Adipocyte (in vitro differentiated cells): ENCODE measurements around the gene IL4R.
A peak's percentile ranks its signal among the peaks of the same experiment; 100 is the strongest.

Source experiments
- DNase-seq: peaks from one replicate; pipeline ENCODE4 v3.0.0-alpha.2; 2015; ENCODE audit warnings: low read depth
- H3K27me3 ChIP-seq: replicated peaks from 2 replicates; pipeline ENCODE4 v1.7.0; 2013; ENCODE audit warnings: mild to moderate bottlenecking, low read length, moderate library complexity; ENCODE audit not compliant: control insufficient read depth, insufficient read depth
- H3K36me3 ChIP-seq: 2 replicates; pipeline ENCODE4 v1.7.0; 2013; ENCODE audit warnings: low read length, mild to moderate bottlenecking, moderate library complexity; ENCODE audit not compliant: control insufficient read depth, insufficient read depth, severe bottlenecking
- H3K4me1 ChIP-seq: 2 replicates; pipeline ENCODE4 v1.7.0; 2013; ENCODE audit warnings: mild to moderate bottlenecking, low read length, moderate library complexity; ENCODE audit not compliant: control insufficient read depth, insufficient read depth
- H3K4me3 ChIP-seq: 2 replicates; pipeline ENCODE4 v1.7.0; 2013; ENCODE audit warnings: mild to moderate bottlenecking, low read length, moderate library complexity
- H3K9ac ChIP-seq: 2 replicates; pipeline ENCODE4 v1.7.0; 2013; ENCODE audit warnings: mild to moderate bottlenecking, low read length, moderate library complexity
- H3K9me3 ChIP-seq: 2 replicates; pipeline ENCODE4 v1.7.0; 2013; ENCODE audit warnings: mild to moderate bottlenecking, low read length, moderate library complexity; ENCODE audit not compliant: control insufficient read depth

The IL4R gene

GRCh38 chr16:27364493-27365141 is 50.8 kb downstream of the IL4R start:
- Histone ChIP-seq H3K27me3 (no peaks in the 10 kb centered on the region), H3K4me1 (peaks cover 7% of the 10 kb centered on the region), H3K4me3 (no peak overlapping the region), H3K9me3 (peaks cover under 1% of the 10 kb centered on the region), H3K36me3 (peaks cover 23% of the 10 kb centered on the region), H3K9ac (no peak overlapping the region)
- no peak for DNase-seq

DNA sequence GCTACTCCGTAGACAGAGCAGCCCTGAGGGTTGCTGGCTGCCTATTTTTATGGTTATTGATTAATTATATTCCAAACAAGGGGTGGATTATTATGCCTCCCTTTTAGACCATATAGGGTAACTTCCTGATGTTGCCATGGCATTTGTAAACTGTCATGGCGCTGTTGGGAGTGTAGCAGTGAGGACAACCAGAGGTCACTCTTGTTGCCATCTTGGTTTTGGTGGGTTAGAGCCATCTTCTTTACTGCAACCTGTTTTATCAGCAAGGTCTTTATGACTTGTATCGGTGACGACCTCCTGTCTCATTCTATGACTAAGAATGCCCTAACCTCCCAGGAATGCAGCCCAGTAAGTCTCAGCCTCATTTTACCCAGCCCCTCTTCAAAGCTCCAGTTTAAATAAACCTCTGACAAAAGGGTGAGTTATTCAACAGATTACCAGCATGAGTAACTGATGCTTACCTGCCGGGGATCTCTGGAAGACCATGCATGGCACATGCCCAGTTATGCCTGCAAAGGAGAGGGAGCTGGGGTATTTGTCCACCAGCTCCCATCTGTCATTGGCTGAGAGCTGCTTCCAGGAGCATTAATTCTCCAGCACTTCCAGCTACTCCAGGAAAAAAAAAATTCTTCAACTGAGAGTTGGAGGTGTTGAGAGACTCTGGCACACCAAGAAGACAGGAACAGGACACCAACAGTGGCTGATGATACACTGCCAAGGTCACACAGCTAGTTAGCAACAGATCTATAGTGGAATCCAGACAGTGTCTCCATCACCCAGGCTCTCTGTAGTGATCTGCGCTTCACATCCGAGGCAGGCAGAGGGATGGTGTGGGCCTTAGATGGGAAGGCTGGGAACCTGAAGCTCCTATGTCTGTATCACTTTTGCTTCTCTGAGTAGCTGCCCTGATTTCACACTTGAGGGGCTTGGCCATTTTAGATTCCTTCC is 51.6 kb downstream of the IL4R start:
- H3K4me3 ChIP-seq, result no peak overlapping the region
- H3K36me3 ChIP-seq, result peaks cover 22% of the 10 kb centered on the region
- no peak for DNase-seq
- no peaks in the 10 kb centered on the region for H3K27me3 ChIP-seq
- H3K9me3 ChIP-seq, result peaks cover 5% of the 10 kb centered on the region
- H3K4me1 ChIP-seq, result peaks cover 7% of the 10 kb centered on the region
- H3K9ac ChIP-seq, result no peak overlapping the region

DNA sequence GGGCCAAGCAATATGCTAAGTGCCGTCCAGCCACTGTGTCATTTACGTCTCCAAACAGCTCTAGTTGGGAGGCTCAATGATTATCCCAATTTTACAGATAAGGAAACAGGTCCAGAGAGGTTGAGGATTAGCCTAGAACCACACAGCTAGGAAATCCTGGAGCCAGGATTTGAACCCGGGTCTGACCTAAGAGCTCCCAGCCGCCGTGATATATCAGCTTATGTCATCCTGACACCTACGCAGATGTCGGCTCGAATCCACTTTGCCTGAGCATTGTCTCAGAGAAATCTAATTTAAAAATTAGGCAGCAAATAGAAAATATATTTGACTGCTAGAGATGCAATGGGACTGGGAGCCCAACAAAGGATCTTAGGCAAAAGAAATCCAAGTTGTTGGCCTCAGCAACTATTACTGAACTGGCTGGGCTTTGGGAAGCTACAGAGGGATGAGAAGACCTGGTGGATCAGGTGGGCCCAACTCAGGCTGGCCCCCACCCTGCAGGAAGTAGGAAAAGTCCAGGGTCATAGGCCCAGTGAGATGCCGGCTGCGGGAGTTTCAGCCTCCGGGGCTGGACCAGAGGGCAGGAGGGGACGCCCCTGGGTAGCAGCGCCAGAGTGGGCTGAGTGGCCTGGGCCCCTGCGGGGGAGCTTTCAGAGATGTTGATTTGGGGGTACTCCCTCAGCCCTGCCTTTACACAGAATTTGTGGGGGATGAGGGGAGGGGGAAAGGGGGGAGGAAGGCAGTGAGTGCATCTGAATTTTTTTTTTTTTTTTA is 53.1 kb downstream of the IL4R start:
- H3K9me3 ChIP-seq, result peaks cover 7% of the 10 kb centered on the region
- H3K9ac ChIP-seq, result peak overlapping the region; percentile 12
- no peaks in the 10 kb centered on the region for H3K27me3 ChIP-seq
- H3K36me3 ChIP-seq, result peaks cover 16% of the 10 kb centered on the region
- H3K4me3 ChIP-seq, result no peak overlapping the region
- H3K4me1 ChIP-seq, result peaks cover 7% of the 10 kb centered on the region
- no peak for DNase-seq

GRCh38 chr16:27367461-27368357 is 53.9 kb downstream of the IL4R start:
- H3K36me3 ChIP-seq, result peaks cover 7% of the 10 kb centered on the region
- no peaks in the 10 kb centered on the region for H3K27me3 ChIP-seq
- peak overlapping the region; percentile 4 for H3K9ac ChIP-seq
- peak overlapping the region; percentile 45 for H3K4me3 ChIP-seq
- peak; percentile 78 for DNase-seq
- peaks cover 7% of the 10 kb centered on the region for H3K9me3 ChIP-seq
- H3K4me1 ChIP-seq, result peaks cover 7% of the 10 kb centered on the region

DNA sequence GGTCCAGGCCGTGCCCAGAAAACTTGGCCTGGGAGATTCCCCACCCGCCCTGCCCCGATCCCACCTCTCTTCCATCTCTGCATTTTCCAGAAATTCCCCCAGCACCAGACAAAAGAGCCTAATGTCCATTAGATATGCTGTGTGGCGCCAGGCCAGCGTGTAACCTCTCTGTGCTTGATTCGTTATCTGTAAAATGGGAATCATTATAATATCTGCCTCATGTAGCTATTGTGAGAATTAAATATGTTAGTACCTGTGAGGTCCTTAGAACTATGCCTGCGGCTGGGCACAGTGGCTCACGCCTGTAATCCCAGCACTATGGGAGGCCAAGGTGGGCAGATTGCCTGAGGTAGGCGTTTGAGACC is 54.6 kb downstream of the IL4R start:
- Histone ChIP-seq H3K36me3 (peaks cover 3% of the 10 kb centered on the region), H3K9ac (no peak overlapping the region), H3K9me3 (peaks cover 7% of the 10 kb centered on the region), H3K4me3 (no peak overlapping the region), H3K4me1 (peaks cover 7% of the 10 kb centered on the region), H3K27me3 (no peaks in the 10 kb centered on the region)
- no peak for DNase-seq

DNA sequence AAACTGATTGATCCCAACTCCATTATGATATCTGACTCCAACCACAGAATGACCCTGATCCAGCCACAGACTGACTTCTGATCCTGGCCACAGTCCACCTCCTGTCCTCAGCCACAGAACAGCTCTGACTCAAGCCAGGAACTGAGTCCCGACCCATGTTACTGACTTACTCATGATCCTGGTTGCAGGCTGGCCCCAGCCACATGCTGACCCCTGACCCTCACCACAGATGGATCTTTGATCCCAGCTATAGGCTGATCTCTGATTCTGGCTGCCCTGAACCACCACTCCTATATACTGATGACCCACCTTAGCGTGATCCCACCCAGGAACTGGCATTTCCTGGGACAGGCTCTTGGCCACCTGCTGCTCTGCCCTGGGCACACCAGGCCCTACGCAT is 56.0 kb downstream of the IL4R start:
- Histone ChIP-seq H3K9me3 (peaks cover 7% of the 10 kb centered on the region), H3K36me3 (no peaks in the 10 kb centered on the region), H3K9ac (no peak overlapping the region), H3K4me1 (peaks cover 7% of the 10 kb centered on the region), H3K4me3 (no peak overlapping the region), H3K27me3 (no peaks in the 10 kb centered on the region)
- DNase-seq, result no peak

- Histone ChIP-seq H3K9ac (no peak overlapping the region), H3K9me3 (peaks cover 7% of the 10 kb centered on the region), H3K4me1 (peaks cover 7% of the 10 kb centered on the region), H3K36me3 (no peaks in the 10 kb centered on the region), H3K4me3 (no peak overlapping the region), H3K27me3 (no peaks in the 10 kb centered on the region)
- no peak for DNase-seq
Measured at GRCh38 chr16:27370318-27370717, 56.5 kb downstream of the IL4R start.

DNA sequence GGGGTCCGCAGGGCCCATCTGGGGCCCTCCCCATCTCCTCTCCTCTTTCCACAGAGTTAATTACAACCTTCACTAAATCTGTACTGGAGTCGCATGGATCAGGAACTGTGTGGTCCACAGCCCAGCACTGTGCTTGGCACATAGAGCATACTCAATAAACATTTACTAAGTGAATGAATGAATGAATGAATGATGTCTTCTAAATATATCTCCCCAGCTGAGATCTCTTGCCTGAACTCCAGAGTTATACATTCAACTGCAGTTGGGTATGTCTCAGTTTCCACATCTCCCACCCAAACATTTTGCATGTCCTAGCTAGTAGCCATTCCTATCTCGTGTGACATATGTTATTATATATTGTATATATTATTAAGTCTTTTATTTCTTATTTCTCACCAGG is 59.5 kb downstream of the IL4R start:
- H3K4me1 ChIP-seq, result no peaks in the 10 kb centered on the region
- H3K36me3 ChIP-seq, result no peaks in the 10 kb centered on the region
- H3K4me3 ChIP-seq, result no peak overlapping the region
- DNase-seq, result no peak
- peaks cover 6% of the 10 kb centered on the region for H3K27me3 ChIP-seq
- peaks cover 7% of the 10 kb centered on the region for H3K9me3 ChIP-seq
- no peak overlapping the region for H3K9ac ChIP-seq

GRCh38 chr16:27374221-27374803 is 60.5 kb downstream of the IL4R start:
- no peak overlapping the region for H3K4me3 ChIP-seq
- peaks cover 7% of the 10 kb centered on the region for H3K9me3 ChIP-seq
- H3K27me3 ChIP-seq, result peaks cover 6% of the 10 kb centered on the region
- H3K36me3 ChIP-seq, result no peaks in the 10 kb centered on the region
- H3K9ac ChIP-seq, result no peak overlapping the region
- no peaks in the 10 kb centered on the region for H3K4me1 ChIP-seq
- no peak for DNase-seq

DNA sequence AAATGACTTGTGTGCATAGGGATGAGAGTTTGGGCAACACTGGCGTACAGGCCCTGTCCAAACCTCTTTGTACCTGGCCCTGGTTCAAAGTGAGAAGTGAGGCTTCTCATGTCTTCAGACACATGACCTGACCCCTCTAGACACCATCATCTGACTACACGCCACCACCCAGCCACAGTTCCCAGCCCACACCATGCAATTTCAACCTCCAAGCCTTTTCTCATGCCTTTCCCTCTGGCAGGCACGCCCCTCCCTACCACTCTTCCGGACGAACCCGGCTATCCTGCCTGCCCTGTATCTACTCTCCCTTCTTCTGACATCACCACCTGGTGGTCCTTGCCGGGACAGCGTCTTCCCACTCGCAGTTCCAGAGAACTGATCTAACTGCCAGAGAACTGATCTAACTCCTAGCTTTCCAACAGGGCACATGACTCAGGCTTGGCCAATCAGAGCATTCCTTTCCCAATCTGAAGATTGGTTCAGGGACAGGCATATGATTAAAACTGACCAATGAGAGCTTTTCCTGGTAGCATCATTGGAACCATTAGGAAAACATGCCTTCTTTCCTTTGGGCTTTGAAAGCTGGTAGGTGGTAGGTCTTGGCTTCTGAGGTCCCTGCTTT is 61.1 kb downstream of the IL4R start:
- H3K4me3 ChIP-seq, result no peak overlapping the region
- H3K9ac ChIP-seq, result no peak overlapping the region
- no peaks in the 10 kb centered on the region for H3K4me1 ChIP-seq
- no peaks in the 10 kb centered on the region for H3K36me3 ChIP-seq
- peaks cover 7% of the 10 kb centered on the region for H3K9me3 ChIP-seq
- peak; percentile 52 for DNase-seq
- peaks cover 6% of the 10 kb centered on the region for H3K27me3 ChIP-seq
